ENCODE data around the gene ZNF619. TPM values are rescaled to one million over a fixed set of nuclear protein-coding genes. Genes with fewer than 3 reads are reported as not detected.

Gene ZNF619
- total and polyA plus RNA-seq, 2 of the 13 experiments (the other 11 are each of a cell fraction or from before 2014, with no cell fraction given) = 0.83 to 5.2 TPM

GRCh38 chr3:40452876-40453730, 23.8 kb upstream of the ZNF619 start (continued):
- peak; percentile 66; the same call in 1 of the 2 replicates for TF ChIP-seq ZBTB4 (CRISPR knock-in tag; IDR thresholded peaks at IDR 0.05; ENCODE audit: borderline replicate concordance)
- peak; percentile 70; the same call in 1 of the 2 replicates for TF ChIP-seq MYC (CRISPR knock-in tag; IDR thresholded peaks at IDR 0.05; ENCODE audit: borderline replicate concordance)
- peak; percentile 78 for TF ChIP-seq NR2C2 (CRISPR knock-in tag; IDR thresholded peaks at IDR 0.05; ENCODE audit: borderline replicate concordance)
- TF ChIP-seq ZNF549 (CRISPR knock-in tag; IDR thresholded peaks at IDR 0.05) = no peak
- TF ChIP-seq MEF2D (CRISPR knock-in tag; IDR thresholded peaks at IDR 0.05) = peak; percentile 70; the same call in 1 of the 2 replicates
- 0 out of 2 replicates have a peak, but pooled peaks have one; percentile 46 for TF ChIP-seq ZNF577 (CRISPR knock-in tag; IDR thresholded peaks at IDR 0.05; ENCODE audit: borderline replicate concordance, low read depth)
- TF ChIP-seq ZNF772 (CRISPR knock-in tag; IDR thresholded peaks at IDR 0.05) = peak; percentile 67; the same call in 1 of the 2 replicates
- no peak for TF ChIP-seq ZNF17 (CRISPR knock-in tag; IDR thresholded peaks at IDR 0.05)
- TF ChIP-seq THAP9 (CRISPR knock-in tag; IDR thresholded peaks at IDR 0.05; ENCODE audit: borderline replicate concordance) = peak; percentile 95
- TF ChIP-seq ZNF331 (CRISPR knock-in tag; IDR thresholded peaks at IDR 0.05) = peak; percentile 69; the same call in 1 of the 2 replicates
- peak; percentile 11; the same call in 1 of the 2 replicates for TF ChIP-seq ZNF644 (CRISPR knock-in tag; IDR thresholded peaks at IDR 0.05; ENCODE audit: low read depth)
- no peak for TF ChIP-seq HNRNPL (IDR thresholded peaks at IDR 0.05; ENCODE audit: low read depth, low read length)
- peak; percentile 28; the same call in 1 of the 2 replicates for TF ChIP-seq SIN3B (IDR thresholded peaks at IDR 0.05; ENCODE audit: low read length)
- 0 out of 2 replicates have a peak, but pooled peaks have one; percentile 22 for TF ChIP-seq ZNF564 (CRISPR knock-in tag; IDR thresholded peaks at IDR 0.05)
- TF ChIP-seq TBX3 (IDR thresholded peaks at IDR 0.05; ENCODE audit: borderline replicate concordance) = no peak
- TF ChIP-seq KLF15 (CRISPR knock-in tag; IDR thresholded peaks at IDR 0.05; ENCODE audit: borderline replicate concordance) = no peak
- TF ChIP-seq NFKB2 (CRISPR knock-in tag; IDR thresholded peaks at IDR 0.05; ENCODE audit: borderline replicate concordance) = peak; percentile 55; the same call in 1 of the 2 replicates

All from HepG2 (cell line).